Fibroblast of villous mesenchyme (primary cell): ENCODE data around the gene GASK1A. TPM values are rescaled to one million over a fixed set of nuclear protein-coding genes. Genes with fewer than 3 reads are reported as not detected.

ENCODE experiments used
- DNase-seq: peaks from one replicate; pipeline ENCODE4 v3.0.0-alpha.2; 2010; ENCODE audit warnings: low read depth
- H3K4me3 ChIP-seq: 2 replicates; pipeline ENCODE4 v1.5.1; 2011; ENCODE audit warnings: low read depth, mild to moderate bottlenecking, low read length
- total RNA-seq: library from RNA; depleted of rRNA; stranded (reverse); fragments of >200 nt; gene quantifications from 2 replicates; pipeline ENCODE4 v1.2.3, GENCODE V29; 2012
- TF ChIP-seq, protein P1 (sequence below): IDR thresholded peaks from 2 replicates; pipeline ENCODE4 v1.5.1; 2012; ENCODE audit warnings: low read depth, mild to moderate bottlenecking, low read length; ENCODE audit not compliant: insufficient read depth

The GASK1A gene
- total RNA-seq, 1 donor: 1.7 TPM

GRCh38 chr3:42991341-42992315 is 12.5 kb downstream of the GASK1A start:
- no peak for DNase-seq
- no peak overlapping the region for H3K4me3 ChIP-seq
- TF ChIP-seq, protein P1, sequence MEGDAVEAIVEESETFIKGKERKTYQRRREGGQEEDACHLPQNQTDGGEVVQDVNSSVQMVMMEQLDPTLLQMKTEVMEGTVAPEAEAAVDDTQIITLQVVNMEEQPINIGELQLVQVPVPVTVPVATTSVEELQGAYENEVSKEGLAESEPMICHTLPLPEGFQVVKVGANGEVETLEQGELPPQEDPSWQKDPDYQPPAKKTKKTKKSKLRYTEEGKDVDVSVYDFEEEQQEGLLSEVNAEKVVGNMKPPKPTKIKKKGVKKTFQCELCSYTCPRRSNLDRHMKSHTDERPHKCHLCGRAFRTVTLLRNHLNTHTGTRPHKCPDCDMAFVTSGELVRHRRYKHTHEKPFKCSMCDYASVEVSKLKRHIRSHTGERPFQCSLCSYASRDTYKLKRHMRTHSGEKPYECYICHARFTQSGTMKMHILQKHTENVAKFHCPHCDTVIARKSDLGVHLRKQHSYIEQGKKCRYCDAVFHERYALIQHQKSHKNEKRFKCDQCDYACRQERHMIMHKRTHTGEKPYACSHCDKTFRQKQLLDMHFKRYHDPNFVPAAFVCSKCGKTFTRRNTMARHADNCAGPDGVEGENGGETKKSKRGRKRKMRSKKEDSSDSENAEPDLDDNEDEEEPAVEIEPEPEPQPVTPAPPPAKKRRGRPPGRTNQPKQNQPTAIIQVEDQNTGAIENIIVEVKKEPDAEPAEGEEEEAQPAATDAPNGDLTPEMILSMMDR: no peak

- TF ChIP-seq, protein P1: no peak
- no peak for DNase-seq
- no peak overlapping the region for H3K4me3 ChIP-seq
Observed at GRCh38 chr3:42994595-42994994, 15.5 kb downstream of the GASK1A start.

GRCh38 chr3:42996021-42996420 is 16.9 kb downstream of the GASK1A start:
- TF ChIP-seq, protein P1: no peak
- no peak overlapping the region for H3K4me3 ChIP-seq
- DNase-seq: no peak

GRCh38 chr3:42996633-42997075 is 17.5 kb downstream of the GASK1A start:
- TF ChIP-seq, protein P1: no peak
- no peak for DNase-seq
- H3K4me3 ChIP-seq: no peak overlapping the region

GRCh38 chr3:42999212-42999611 is 20.1 kb downstream of the GASK1A start:
- no peak for DNase-seq
- H3K4me3 ChIP-seq: no peak overlapping the region
- TF ChIP-seq, protein P1: no peak

DNA sequence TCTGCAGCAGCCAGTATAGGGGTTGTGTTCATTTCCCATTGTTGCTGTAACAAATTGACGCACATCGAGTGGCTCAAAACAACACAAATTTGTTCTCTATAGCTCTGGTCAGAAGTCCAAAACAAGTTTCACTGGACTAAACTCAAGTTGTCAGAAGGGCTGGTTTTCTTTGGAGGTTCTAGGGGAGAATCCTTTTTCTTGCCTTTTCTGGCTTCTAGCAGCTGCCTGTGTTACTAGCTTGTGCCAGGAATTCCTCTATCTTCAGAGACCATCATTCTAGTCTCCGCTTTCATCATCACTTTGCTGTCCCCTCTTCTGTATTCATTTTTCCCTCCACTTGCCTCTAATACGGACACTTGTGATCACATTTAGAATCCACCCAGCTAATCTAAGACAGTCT is 20.5 kb downstream of the GASK1A start:
- TF ChIP-seq, protein P1: no peak
- H3K4me3 ChIP-seq: no peak overlapping the region
- no peak for DNase-seq

- H3K4me3 ChIP-seq: no peak overlapping the region
- TF ChIP-seq, protein P1: no peak
- DNase-seq: no peak
Observed at GRCh38 chr3:43000387-43000786, 21.3 kb downstream of the GASK1A start.
